ENCODE measurements around the gene DHRS2.

Gene DHRS2

DNA sequence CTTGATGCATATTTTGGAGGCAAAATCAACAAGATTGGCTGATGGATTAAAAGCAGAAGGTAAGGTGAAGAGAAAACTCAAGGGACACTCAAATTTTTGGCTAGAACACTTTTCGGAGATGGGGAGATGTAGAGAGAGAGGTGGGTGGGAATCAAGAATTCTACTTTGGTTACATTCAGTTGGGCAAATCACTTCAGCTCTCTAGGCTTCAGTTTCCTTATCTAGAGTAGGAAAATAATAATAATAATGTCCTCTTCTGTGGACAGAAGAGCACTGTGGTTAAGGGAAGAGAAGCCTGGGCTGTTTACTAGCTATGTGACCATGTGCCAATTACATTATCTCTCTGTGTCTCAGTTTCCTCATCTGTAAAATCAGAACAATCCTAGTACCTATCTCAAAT is 23.4 kb upstream of the DHRS2 start:
- DNase-seq (ENCODE audit: low spot score): no peak

DNA sequence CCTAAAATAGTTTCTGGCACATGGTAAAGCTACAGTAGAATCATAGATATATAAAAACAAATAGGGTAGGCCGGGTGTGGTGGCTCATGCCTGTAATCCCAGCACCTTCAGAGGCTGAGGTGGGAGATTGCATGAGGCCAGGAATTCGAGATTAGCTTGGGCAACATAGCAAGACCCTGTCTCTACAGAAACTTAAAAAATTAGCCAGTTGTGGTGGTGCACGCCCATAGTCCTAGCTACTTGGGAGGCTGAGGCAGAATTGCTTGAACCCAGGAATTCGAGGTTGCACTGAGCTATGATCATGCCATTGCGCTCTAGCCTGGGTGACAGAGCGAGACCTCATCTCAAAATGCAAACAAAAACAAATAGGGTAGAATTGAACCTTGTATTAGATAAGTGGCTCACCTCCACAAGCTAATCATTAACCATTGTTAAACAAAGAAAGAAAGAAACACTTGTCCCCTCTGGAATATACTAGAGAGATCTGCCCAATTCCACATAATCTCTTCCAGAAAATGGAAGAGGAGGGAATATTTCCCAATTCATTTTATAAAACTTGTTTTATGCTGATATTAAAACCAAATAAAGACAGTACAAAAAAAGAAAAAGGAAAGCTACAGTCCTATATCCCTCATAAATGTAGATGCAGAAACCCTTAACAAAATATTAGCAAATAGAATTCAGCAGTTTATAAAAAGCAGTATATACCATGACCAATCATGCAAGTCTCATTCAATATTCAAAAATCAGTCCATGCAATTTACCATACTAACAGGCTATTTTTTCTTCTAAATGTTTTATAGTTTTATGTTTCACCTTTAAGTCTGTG is 22.7 kb upstream of the DHRS2 start:
- DNase-seq (ENCODE audit: low spot score): no peak

DNA sequence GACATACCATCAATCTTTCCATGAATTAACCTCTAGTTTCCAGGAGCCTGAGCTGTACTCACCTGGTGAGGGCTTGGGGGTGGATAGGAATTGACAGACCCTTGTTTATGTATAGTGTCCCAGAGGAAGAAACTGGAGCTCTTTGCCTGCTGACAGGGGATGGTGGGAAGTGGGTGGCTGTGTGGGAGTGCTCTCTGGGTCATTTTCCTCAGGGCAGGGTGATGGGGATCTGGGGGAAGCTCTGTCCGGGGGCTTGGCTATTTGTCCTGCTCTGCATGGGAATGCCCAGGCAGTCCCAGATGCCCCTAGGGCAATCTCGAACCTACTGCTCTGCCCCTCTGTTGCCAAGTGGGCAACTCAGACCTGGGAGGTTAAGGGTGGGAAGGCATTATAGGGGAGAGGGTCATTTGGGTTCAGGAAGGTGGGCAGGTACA is 21.8 kb upstream of the DHRS2 start:
- DNase-seq (ENCODE audit: low spot score): no peak

DNA sequence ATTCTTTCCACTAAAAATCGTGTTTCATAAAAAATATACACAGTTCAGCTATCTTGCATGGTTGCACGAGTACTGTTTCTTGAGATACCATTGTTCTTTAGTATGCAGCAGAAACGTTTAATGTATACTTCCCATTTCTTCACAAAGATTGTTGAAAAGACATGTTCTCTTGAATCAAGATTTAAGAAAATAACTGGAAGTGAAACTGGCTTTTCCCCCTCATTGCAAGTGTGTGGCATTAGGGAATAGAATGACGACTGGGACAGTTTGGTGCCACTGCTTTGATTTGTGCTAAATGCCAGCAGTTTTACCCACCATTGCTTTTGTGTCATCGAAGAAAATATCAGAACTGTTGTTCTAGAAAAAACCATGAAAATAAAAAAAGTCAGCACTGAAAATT is 20.3 kb upstream of the DHRS2 start:
- no peak for DNase-seq (ENCODE audit: low spot score)

DNA sequence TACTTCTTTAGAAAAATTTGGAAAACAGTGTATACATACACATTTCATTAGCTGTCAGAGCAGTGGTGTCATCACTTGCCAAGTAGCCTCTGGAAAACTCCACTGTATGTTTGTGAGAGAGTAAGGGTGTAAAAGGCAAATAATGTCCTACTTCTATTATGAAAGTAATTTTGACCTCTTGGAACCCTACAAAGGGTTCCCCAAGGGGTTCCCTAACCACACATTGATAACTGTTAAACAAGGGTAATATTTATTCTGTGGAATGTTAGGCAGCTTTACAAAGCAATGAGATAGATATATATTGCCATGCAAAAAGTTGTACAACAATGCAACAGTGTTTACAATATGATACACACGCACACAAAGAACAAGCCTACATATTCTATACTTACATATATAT is 18.6 kb upstream of the DHRS2 start:
- no peak for DNase-seq (ENCODE audit: low spot score)

DNA sequence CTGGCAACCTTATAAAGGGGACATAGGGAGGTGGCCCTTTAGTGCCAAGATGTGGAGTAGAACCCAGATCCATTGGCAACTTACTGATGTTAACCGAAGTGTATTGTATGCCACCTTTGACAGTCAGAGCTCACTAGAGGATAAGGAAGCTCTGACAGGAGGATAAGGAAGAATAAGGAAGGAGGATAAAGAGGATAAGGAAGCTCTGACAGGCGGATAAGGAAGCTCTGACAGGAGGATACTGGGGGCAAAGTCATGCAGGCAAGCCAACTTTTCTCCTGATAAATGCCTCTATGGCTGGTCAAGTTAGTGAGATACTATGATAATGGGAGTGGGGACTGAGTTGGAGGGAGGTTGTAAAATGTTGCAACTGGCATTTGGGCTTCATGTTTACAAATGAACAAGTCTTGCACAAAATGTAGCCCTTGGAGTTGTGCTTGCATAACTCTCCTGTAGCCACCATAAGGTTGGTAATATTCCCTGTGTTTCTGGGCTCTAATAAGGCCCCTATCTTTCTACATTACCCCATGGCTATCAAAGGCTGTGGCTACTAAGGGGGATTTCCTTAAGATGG is 17.7 kb upstream of the DHRS2 start:
- DNase-seq (ENCODE audit: low spot score): no peak

DNA sequence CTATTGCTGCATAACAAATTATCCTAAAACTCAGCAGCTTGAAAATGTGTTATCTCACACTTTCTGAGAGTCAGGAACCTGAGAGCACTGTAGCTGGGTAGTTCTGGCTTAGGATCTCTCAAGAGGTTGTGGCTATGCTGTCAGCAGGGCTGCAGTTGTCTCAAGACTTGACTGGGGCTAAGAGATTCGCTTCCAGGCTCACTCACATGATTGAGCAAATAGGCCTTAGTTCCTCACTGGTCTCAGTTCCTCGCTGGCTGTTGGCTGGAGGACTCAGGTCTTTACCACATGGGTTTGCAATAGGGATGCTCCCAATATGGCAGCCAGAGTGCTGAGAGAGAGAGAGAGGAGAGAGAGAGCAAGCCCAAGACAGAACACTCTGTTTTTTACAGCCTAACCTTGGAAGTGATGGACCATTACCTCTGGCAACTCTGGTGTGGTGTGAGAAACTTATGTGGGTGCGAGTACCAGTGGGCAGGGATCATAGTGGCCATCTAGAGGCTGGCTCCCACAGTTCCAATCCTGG is 15.9 kb upstream of the DHRS2 start:
- DNase-seq (ENCODE audit: low spot score): no peak

DNA sequence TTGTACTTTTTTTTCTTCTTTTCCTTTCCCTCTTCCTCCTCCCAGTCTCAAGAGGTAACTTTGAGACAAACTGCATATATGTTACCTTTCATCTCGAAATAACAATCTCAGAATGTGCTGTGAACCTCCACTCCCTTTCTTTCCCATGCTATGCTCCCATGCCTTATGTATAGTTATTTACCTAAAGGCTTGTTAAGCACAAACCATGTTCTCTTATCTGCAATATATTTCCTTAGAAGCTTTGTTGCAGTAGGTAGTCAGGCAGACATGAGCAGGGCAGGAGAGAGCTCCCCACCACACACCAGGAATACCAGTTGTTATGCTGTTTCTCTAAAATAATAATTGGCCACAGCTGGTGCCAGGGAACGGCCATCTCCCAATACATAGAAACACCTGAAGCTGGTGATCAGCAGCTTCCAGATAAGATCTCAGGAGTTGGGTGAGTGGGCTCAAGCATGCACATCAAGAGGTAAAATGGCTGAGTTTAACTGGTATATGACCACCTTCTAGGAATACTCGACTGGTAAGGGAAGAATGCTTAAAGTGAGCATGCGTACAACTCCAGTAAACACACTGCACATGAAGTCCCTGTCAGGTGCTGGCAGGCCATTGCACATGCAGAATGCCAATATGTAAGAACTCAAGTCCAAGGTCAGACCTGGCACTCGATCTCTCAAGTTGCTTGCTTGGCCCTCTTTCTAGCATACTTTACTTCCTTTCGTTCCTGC is 14.8 kb upstream of the DHRS2 start:
- no peak for DNase-seq (ENCODE audit: low spot score)

DNA sequence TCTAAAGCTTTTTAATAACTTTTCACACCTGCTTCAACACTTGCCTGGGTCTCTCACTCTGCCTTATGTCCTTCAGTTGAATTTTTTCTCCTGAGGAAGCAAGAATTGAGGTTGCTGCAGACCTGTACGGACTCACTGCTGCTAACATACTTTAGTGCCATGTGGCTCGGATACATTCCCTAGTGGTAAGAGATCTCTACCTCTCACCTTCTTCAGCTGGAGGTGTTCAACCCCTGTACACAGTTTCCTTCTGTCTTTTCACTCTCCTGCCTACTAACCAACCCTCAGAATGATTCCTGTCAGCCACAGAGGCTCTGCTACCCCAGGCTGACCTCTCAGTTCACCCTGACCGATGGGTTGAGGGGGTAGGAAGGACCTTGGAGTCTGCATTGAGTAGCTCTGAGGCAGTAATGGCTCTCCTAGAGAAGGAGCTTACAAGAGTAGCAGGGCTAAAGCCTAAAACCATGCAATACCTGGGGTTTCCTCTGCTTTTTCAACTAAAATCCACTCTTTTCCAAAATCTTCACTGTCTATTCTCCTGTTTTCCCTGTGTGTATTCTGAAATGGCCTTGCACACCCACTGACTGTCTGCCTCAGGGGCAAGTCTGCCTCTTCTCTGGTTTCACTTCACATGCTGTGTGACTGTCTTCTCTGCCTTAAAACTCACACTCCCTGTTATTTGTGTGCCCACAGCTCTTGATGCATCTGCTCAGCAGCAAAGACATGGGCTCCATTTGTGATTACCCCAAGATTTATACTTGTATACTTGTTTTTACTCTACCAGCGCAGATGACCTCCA is 14.0 kb upstream of the DHRS2 start:
- DNase-seq (ENCODE audit: low spot score): no peak

DNA sequence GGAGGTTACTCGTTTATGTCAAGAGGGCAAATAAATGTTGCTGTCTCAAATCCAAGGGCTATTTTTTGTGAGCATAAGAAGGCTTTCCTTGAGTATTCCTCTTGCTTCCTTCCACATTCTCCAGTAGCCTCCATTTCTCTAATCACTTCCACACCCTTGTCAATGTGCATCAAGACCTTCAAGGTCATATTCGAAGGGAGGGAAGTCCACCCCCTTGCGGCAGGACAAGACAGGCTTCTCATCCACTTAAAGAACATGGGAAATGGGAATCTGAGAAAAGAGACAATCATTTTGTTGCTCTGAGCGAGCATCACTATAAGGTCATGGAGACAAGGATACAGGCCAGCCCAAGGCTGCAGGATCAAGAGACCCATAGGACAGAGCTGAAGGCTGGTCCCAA is 13.2 kb upstream of the DHRS2 start:
- peak; percentile 20 for DNase-seq (ENCODE audit: low spot score)

DNA sequence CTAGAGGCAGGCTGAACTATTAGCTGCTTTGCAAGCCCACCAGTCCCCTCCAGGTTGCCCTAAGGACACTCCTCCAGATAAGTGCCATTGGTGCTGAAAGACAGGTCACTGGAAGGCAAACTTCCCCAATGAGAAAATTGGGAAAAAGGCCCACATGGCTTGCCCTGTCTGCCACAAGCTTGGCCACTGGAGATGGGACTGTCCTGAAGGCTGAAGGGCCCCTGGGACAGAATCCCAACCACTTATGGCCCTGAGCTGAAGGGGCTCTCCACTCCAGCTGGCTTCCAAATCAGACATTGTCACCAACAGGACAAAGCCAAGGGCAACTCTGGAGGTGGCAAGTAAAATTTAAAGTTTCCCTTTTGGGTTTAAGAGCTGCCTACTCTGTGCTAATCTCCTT is 12.2 kb upstream of the DHRS2 start:
- no peak for DNase-seq (ENCODE audit: low spot score)

DNA sequence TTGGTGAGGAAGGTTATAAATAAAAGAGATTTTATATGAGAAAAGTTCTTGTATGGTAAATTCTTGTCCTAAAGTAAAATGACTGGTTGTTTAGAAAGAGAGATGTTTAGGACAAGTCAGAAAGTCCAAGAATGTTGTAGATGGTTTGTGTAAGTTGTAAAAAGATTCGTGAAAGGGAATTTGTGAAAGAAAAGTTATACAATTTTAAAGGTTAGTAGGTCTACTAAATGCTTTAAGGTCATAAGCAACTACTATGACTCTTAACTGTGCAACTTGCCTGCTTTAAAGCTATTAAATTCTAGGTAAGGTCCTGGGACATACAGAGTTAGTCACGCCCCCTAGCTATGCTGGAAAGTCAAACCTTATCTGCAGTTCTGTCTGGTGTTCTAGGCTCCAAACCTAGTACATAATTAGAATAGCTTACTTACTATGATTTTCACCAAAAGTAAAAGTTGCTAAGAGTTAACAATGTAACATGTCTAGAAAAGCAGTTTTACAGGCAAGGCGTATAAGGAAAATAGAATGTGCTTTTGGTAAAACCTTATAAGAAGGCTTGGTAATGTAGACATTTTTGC is 11.2 kb upstream of the DHRS2 start:
- DNase-seq (ENCODE audit: low spot score): no peak

DNA sequence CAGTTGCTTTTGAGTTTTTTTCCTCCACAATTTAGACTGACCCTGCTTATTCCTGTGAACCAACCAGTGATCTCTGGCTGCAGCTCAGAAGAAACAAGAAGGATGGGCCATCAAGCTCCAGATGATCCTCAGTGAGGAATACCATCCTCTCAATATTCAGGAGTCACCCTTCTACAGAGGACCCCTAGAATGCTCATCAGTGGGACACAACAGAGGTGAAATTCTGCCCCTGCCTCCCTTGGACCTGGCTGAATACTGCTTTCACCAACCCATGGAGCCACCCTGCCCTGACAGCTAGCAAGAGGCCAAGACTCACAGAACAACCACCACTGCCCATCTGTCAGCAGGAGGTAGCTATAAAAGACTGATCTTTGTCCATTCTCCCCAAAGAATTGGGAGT is 9.2 kb upstream of the DHRS2 start:
- no peak for DNase-seq (ENCODE audit: low spot score)

DNA sequence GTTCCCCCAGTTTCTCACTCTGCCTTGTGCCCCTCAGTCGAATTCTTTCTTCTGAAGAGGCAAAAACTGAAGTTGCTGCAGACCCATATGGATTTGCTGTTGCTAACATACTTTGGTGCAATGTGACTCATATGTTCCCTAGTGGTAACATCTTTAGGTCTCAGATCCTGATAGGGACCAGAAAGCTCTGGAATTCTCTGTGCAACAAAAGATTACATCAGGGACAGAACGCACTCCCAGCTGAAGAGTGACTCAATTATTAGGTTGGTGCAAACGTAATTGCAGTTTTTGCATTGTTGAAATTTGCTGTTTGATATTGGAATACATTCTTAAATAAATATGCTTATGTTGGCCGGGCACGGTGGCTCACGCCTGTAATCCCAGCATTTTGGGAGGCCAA is 8.2 kb upstream of the DHRS2 start:
- DNase-seq (ENCODE audit: low spot score): no peak

DNA sequence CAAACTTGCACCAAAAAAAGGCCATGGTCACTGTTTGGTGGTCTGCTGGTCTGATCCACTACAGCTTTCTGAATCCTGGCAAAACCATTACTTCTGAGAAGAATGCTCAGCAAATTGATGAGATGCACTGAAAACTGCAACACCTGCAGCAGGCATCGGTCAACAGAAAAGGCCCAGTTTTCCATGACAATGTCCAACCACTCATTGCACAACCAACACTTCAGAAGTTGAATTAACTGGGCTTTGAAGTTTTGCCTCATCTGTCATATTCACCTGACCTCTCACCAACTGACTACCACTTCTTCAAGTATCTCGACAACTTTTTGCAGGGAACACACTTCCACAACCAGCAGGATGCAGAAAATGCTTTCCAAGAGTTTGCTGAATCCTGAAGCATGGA is 7.0 kb upstream of the DHRS2 start:
- no peak for DNase-seq (ENCODE audit: low spot score)

DNA sequence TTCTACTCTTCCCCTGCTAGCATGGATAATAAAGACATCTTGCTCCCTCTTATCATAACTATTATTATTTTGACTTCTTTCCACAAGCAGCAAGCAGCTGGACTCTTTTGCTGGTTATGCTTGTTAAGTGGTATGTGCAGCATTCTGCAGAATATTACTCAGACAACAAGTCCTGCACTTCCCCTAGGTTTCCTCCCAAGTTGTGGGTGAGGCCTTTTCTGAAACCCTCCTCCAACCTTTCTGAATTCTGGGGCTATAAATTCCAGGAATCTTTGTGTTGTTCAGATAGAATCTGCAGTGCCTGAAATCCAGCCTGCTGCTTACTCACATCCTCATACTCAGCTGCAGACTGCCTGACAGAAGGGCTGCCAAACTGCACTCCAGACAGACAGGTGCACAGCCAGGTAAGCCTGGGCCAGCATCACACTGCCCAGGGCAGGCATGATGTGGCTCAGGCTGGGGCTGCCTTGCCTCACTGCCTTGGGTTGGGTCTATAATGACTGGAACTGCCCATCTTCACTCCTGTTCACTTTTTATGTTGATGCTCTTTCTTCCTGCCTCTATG is 6.2 kb upstream of the DHRS2 start:
- no peak for DNase-seq (ENCODE audit: low spot score)

DNA sequence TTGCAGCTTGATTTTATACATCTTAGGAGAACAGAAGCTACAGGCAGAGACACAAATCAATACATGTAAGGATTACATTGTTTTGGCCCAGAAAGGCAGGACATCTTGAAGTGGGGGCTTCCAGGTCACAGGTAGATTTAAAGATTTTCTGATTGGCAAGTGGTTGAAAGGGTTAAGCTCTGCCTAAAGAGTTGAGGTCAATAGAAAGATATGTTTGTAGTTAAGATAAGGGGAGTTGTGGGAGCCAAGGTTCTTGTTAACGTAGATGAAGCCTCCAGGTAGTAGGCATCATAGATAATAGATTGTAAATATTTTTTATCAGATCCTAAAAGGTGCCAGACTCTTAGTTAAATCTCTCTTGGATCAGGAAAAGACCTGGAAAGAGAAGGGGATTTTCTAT is 5.5 kb upstream of the DHRS2 start:
- DNase-seq (ENCODE audit: low spot score): no peak

DNA sequence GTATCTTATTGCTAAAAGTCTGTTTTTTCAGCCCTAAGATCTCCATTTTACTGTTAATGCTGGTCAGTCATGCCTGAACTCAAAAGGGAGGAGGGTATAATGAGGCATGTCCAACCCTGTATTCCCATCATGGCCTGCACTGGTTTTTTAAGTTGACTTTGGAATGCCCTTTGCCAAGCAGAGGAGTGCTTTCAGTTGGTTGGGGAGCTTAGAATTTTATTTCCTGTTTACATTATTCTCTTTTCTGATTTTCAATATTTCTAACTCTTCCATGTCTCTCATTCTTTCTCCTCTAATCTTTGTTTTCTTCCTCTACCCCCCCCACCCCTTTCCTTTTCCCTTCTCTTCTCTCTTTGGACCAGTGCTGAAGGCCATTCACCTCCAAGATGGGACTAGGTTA is 4.9 kb upstream of the DHRS2 start:
- no peak for DNase-seq (ENCODE audit: low spot score)

DNA sequence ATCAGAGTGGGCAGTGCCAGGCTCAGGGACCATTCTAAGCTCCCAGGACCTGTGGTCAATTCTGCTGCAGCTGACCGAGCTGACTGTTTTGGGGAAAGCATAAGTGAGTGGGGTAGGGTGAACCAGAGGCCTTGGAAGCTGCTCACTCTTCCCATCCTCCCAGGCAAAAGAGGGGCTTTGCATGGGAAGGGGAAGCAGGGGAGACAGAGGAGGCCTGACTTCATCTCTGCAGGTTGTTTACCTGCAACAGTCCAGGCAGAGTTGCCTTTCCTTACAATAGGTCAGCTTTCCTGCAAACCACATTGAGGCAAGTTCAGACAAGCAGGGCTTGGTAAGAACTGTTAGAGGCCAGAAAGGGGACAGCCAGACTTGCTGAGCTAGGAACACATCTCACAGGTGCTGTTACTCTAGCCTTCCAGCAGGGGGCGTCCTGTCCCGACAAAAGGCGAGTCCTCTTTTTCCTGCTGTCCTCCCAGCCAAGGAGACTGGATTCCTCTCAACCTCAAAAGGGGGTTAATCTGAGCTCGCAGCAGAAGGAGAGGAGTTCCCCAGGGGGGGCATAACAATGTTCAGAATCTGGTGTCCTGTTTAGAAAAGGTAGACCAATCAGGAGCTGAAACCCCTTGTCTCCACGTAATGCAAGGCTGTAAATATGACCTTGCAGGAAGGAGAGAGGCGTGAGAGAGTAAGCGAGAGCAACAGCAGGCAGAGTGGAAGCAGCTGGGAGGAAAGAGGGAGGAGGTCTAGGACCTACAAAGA is 4.3 kb upstream of the DHRS2 start:
- peak; percentile 89 for DNase-seq (ENCODE audit: low spot score)

DNA sequence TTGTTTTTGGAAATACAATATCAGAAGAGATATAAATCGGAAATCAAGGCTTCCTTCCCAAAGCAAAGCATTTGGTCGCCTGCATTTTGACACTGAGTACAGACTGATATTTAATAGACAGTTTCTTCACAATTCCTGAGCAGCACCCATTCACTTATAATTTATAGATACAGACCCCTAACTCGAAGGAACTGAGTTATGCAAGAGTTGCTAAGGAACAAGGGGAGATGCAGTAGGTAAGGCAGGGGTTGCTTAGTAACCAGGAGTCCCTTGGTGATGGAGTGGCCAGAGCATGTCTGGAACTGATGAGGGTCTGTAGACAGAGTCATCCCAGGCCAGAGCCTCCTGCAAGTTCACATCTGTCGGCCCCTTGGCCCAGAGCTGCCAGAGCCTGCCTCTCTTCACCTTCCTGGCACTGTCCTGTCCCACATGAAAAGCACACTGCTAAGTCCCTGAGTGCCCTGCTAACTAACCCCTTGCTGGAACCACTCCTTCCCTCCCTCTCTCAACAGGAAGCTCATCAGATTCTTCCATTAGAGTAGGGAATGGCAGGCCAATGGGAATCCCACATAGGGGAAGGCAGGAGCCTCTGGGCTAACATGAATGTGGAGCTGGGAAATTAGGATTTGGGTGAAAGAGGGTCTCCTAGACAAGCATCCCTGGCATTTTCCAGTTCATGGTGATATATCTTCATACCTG is 3.6 kb upstream of the DHRS2 start:
- DNase-seq (ENCODE audit: low spot score): no peak

All from ecto neural progenitor cell (in vitro differentiated cells).